Measurements from ENCODE around the gene FAR2. TPM values are rescaled to one million over a fixed set of nuclear protein-coding genes. Genes with fewer than 3 reads are reported as not detected.

Gene FAR2
- total and polyA plus RNA-seq, 2 donors (not counting 3 experiments of a cell fraction or from before 2014, with no cell fraction given) = 32.3 to 61.7 TPM

DNA sequence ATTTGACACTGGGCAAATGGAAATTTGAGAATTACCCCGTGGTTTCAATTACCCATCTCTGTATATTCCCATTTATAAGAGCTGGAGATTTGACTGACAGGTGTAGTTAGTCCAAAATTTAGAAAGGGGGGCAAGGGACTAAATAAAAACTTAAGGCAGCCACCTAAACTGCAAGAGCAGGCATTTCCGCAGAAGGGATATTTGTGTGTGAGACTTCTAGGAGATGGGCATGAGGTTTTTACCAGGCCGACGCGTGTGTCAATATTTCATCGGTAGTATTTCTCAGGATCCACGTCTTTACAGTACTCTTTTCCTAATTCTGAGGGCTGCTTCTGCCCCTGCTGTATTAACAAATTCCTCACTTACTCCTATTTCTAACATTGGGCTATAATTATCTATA is 1.4 kb downstream of the FAR2 start:
- intact Hi-C loops (cut with micrococcal nuclease) = no loop called here
- H3K4me2 ChIP-seq (ENCODE audit: insufficient read depth, low read length) = peak overlapping the region; percentile 91
- BruUV-seq (replicated peaks) = TSS peak; percentile 24

DNA sequence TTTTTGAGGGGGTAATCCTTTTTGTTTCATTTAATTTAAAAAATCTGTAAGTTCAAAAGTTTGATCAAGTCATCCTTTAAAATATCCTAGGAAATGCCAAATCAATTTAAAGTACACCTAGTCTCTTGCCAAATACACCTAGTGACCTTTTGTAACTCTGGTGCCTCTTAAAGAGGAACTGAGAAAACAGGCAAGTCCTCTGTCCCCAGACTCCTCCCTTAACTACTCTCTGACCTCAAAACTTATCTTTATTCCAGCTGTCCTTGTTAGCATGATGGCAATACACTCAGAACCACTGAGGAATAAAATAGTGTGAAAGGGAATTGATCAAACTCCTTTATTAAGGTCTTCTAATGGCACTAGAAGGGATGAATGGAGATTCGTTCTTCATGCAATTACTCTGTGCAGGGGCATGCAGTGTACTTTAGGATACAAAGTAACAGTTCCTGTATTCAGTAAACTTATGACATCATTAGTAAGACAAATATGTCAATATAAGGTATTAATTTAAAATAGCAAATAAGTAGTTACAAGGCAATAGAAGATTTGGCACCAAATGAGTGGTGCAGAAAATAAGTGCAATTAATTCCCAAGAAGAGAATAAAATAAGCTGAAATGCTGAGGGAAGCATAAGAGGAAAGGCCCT is 3.3 kb downstream of the FAR2 start:
- peaks cover 70% of the 10 kb centered on the region for H3K79me2 ChIP-seq (ENCODE audit: control insufficient read depth, insufficient read depth, low read length)
- FAIRE-seq (no peak), DNase-seq (ENCODE audit: low read depth, low spot score) (no peak)
- BruUV-seq (replicated peaks) = no TSS peak
- no peak overlapping the region for H3K4me3 ChIP-seq (replicated peaks in 1 of 3; ENCODE audit: insufficient read depth in 1 of 3, low read depth in 1 of 3, low read length in 3 of 3)
- H3K4me2 ChIP-seq (ENCODE audit: insufficient read depth, low read length) = no peak overlapping the region
- peaks cover 40% of the 10 kb centered on the region for H3K4me1 ChIP-seq (ENCODE audit: control insufficient read depth, extremely low read depth, insufficient read depth, low read length)
- dilution Hi-C loops (cut with MboI; ENCODE audit: extremely low pct_ligation_motif_present, low sequenced_read_pairs) = no loop called here
- intact Hi-C loops (cut with micrococcal nuclease) = no loop called here
- H4K20me1 ChIP-seq (replicated peaks; ENCODE audit: control insufficient read depth, extremely low read depth, insufficient read depth, low read length) = no peaks in the 10 kb centered on the region
- no peak overlapping the region for H3K27ac ChIP-seq (ENCODE audit: insufficient read depth, low read depth, low read length)
- ChIA-PET CTCF (no interaction called here), POLR2A (no interaction called here)
- H2AFZ ChIP-seq (ENCODE audit: low read depth, low read length) = no peak overlapping the region
- no peak for TF ChIP-seq GATA2 (IDR thresholded peaks at IDR 0.05; ENCODE audit: insufficient read depth, insufficient read length, low read depth, low read length)
- no peak for TF ChIP-seq POLR2AphosphoS5 (IDR thresholded peaks at IDR 0.05; ENCODE audit: insufficient read depth, low read depth, low read length)
- no peak for TF ChIP-seq FOS (IDR thresholded peaks at IDR 0.05; ENCODE audit: borderline replicate concordance, insufficient read depth, low read length)
- no peak for TF ChIP-seq POLR2A (IDR thresholded peaks at IDR 0.05; ENCODE audit: low read depth, low read length)
- H3K36me3 ChIP-seq (ENCODE audit: control insufficient read depth in 2 of 2, extremely low read depth in 1 of 2, insufficient read depth in 2 of 2, low read length in 2 of 2) = no peaks in the 10 kb centered on the region
- no peaks in the 10 kb centered on the region for H3K27me3 ChIP-seq (ENCODE audit: control insufficient read depth in 2 of 2, insufficient read depth in 2 of 2, low read length in 2 of 2)
- no peaks in the 10 kb centered on the region for H3K9me3 ChIP-seq (replicated peaks; ENCODE audit: control insufficient read depth, insufficient read depth, low read length)
- H3K9me1 ChIP-seq (replicated peaks; ENCODE audit: control insufficient read depth, extremely low read depth, insufficient read depth, low read length) = no peaks in the 10 kb centered on the region
- H3K9ac ChIP-seq (replicated peaks; ENCODE audit: extremely low read depth, insufficient read depth, low read length) = no peak overlapping the region

More for the DNA sequence above, 1.4 kb downstream of the FAR2 start:
- H3K9ac ChIP-seq (replicated peaks; ENCODE audit: extremely low read depth, insufficient read depth, low read length) = no peak overlapping the region
- H3K79me2 ChIP-seq (ENCODE audit: control insufficient read depth, insufficient read depth, low read length) = peaks cover 60% of the 10 kb centered on the region
- DNase-seq (ENCODE audit: low read depth, low spot score) (no peak), FAIRE-seq (no peak)
- no peaks in the 10 kb centered on the region for H3K27me3 ChIP-seq (ENCODE audit: control insufficient read depth in 2 of 2, insufficient read depth in 2 of 2, low read length in 2 of 2)
- H3K9me3 ChIP-seq (replicated peaks; ENCODE audit: control insufficient read depth, insufficient read depth, low read length) = no peaks in the 10 kb centered on the region
- no peaks in the 10 kb centered on the region for H3K36me3 ChIP-seq (ENCODE audit: control insufficient read depth in 2 of 2, extremely low read depth in 1 of 2, insufficient read depth in 2 of 2, low read length in 2 of 2)
- H3K4me3 ChIP-seq (replicated peaks in 1 of 3; ENCODE audit: insufficient read depth in 1 of 3, low read depth in 1 of 3, low read length in 3 of 3) = peak overlapping the region in 2 of 3 experiments; percentile 67 to 75
- POLR2A ChIA-PET = interaction anchor here (0.7 kb wide), 1 partner anchor 401 kb away, joined by 3 read pairs; no protein-coding TSS in a partner anchor
- dilution Hi-C loops (cut with MboI; ENCODE audit: extremely low pct_ligation_motif_present, low sequenced_read_pairs) = no loop called here
- CTCF ChIA-PET = interaction anchor here (0.6 to 1.2 kb wide), 2 partner anchors 62 to 95 kb away, joined by 3 read pairs; no protein-coding TSS in a partner anchor
- H3K9me1 ChIP-seq (replicated peaks; ENCODE audit: control insufficient read depth, extremely low read depth, insufficient read depth, low read length) = no peaks in the 10 kb centered on the region
- TF ChIP-seq MAX (IDR thresholded peaks at IDR 0.05; ENCODE audit: insufficient read depth, insufficient read length) = no peak
- no peak overlapping the region for H3K27ac ChIP-seq (ENCODE audit: insufficient read depth, low read depth, low read length)
- H3K4me1 ChIP-seq (ENCODE audit: control insufficient read depth, extremely low read depth, insufficient read depth, low read length) = peaks cover 31% of the 10 kb centered on the region
- no peak overlapping the region for H2AFZ ChIP-seq (ENCODE audit: low read depth, low read length)
- no peaks in the 10 kb centered on the region for H4K20me1 ChIP-seq (replicated peaks; ENCODE audit: control insufficient read depth, extremely low read depth, insufficient read depth, low read length)

All from endothelial cell of umbilical vein (primary cell).